ENCODE results near the gene TRIM32. TPM values are rescaled to one million over a fixed set of nuclear protein-coding genes. Genes with fewer than 3 reads are reported as not detected.

Gene TRIM32
- total RNA-seq, 1 experiment from 2014 or later: 23.2 TPM

- Histone ChIP-seq H3K27me3 (ENCODE audit: insufficient read depth, low read length) (no peaks in the 10 kb centered on the region), H3K36me3 (ENCODE audit: control insufficient read depth in 1 of 2, insufficient read depth in 2 of 2, low read length in 2 of 2) (no peaks in the 10 kb centered on the region), H3K4me2 (ENCODE audit: low read length) (no peak overlapping the region), H4K20me1 (ENCODE audit: insufficient read depth) (no peaks in the 10 kb centered on the region), H3K9me3 (ENCODE audit: control insufficient read depth in 1 of 2, insufficient read depth in 1 of 2, low read depth in 1 of 2, low read length in 2 of 2) (no peaks in the 10 kb centered on the region), H3K79me2 (ENCODE audit: insufficient read depth, low read length) (no peaks in the 10 kb centered on the region), H3K9ac (ENCODE audit: low read length) (no peak overlapping the region), H3K27ac (ENCODE audit: low read depth, low read length) (no peak overlapping the region), H3K9me2 (ENCODE audit: insufficient read depth) (no peaks in the 10 kb centered on the region), H3K4me1 (ENCODE audit: control insufficient read depth in 1 of 2, insufficient read depth in 2 of 2, low read length in 2 of 2) (no peaks in the 10 kb centered on the region), H3K4me3 (replicated peaks in 1 of 2; ENCODE audit: low read depth in 1 of 2, low read length in 2 of 2) (no peak overlapping the region), H2AFZ (ENCODE audit: low read depth, low read length, poor library complexity, severe bottlenecking) (no peak overlapping the region)
- CTCF ChIA-PET: no interaction called here
- BruUV-seq (replicated peaks): no TSS peak
- ATAC-seq: no peak
- RAD21 ChIA-PET (ENCODE audit: low non-redundant PET in 1 of 2, low total read pairs in 2 of 2, uncharacterized antibody in 2 of 2, unreplicated experiment in 2 of 2): no interaction called here
- DNase-seq (ENCODE audit: low read depth, low spot score): no peak
- TF ChIP-seq REST (IDR thresholded peaks at IDR 0.05; ENCODE audit: low read depth) (no peak), YY1 (IDR thresholded peaks at IDR 0.05; ENCODE audit: extremely low read depth, insufficient replicate concordance, low read depth, low read length) (no peak), ELF1 (IDR thresholded peaks at IDR 0.05; ENCODE audit: borderline replicate concordance, low read depth) (no peak), JUND (IDR thresholded peaks at IDR 0.05) (no peak), TCF7L2 (IDR thresholded peaks at IDR 0.05; ENCODE audit: borderline replicate concordance, extremely low read depth, insufficient read depth, insufficient read length) (no peak), ATF3 (IDR thresholded peaks at IDR 0.05) (no peak), CEBPB (IDR thresholded peaks at IDR 0.05; ENCODE audit: low read depth) (no peak)
- intact Hi-C loops (cut with micrococcal nuclease): no loop called here
- POLR2A ChIA-PET: interaction anchor here (0.6 kb wide), 1 partner anchor 13 kb away, joined by 3 read pairs; the partner anchor contains the start of gene TRIM32
Measured at GRCh38 chr9:116674210-116674980, 12.7 kb upstream of the TRIM32 start.
